Posterior vena cava (tissue), 2 donors: ENCODE measurements around the gene CYP2F1. TPM values are rescaled to one million over a fixed set of nuclear protein-coding genes. Genes with fewer than 3 reads are reported as not detected.

Experiments
- DNase-seq: peaks from one replicate; pipeline ENCODE4 v3.0.0-alpha.2; 2020; ENCODE audit warnings: low spot score
- intact Hi-C, 2 donors: fragments of 100-400 bp; cut with DNase I; formaldehyde crosslinking; loops; one replicate each; pipeline versions ENCODE4 v1.14.1 to v1.14.2; 2022 to 2023
- total RNA-seq, 2 donors: library from RNA; stranded (reverse); fragmentation: NEBNext Ultra II Directional; extraction: Animal tissue kit (Norgen Biotek cat#: 25700); gene quantifications; one replicate each; pipeline ENCODE4 v1.2.1, GENCODE V29; 2021
- donor health status: DM: yes; HTN: yes; CAD: no.
- donor health status: DM: yes; HTN: yes; CAD: no.

Gene CYP2F1
- total RNA-seq, 2 donors from 2014 or later, result not detected

DNA sequence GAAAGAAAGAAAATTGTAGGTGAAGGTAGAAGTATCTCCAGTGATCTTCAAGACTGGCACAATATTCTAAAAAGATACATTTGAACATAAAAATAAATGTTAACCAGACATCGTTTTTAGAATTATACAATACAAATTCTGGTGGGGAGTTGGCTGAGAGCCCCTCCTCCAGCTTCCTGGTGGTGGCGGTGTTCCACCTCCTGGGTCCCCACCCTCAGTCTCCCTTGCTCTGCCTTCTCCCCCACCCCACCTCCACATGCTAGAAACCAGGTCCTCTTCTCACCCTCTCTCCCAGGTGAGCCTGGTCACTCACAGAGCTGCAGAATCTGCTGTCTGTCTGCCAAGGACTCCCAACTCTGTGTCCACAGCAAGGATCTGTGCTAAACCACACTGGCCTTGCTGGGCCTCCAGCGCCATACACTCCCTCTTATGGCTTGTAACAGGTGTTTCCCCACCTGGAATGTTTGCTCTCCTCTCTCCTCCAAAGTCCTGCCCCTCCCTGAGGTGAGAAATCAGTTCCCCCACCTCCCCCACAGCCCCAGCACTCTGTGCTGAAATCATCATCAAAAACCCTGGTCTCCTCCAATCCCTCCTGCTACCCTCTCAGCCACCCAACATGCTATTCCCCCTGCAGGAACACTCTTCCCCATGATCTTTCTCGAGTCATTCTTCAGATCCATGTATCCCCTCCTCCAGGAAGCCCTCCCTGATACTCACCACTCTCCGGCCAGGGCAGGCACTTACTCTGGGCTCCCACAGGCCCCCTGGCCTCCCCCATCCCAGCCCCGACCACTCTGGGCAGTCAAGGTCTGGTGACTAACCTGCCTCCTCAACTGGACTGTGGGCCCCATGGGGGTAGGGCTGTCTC lies 58.3 kb downstream of the CYP2F1 start:
- intact Hi-C loops, result no loop called here
- DNase-seq, result no peak

DNA sequence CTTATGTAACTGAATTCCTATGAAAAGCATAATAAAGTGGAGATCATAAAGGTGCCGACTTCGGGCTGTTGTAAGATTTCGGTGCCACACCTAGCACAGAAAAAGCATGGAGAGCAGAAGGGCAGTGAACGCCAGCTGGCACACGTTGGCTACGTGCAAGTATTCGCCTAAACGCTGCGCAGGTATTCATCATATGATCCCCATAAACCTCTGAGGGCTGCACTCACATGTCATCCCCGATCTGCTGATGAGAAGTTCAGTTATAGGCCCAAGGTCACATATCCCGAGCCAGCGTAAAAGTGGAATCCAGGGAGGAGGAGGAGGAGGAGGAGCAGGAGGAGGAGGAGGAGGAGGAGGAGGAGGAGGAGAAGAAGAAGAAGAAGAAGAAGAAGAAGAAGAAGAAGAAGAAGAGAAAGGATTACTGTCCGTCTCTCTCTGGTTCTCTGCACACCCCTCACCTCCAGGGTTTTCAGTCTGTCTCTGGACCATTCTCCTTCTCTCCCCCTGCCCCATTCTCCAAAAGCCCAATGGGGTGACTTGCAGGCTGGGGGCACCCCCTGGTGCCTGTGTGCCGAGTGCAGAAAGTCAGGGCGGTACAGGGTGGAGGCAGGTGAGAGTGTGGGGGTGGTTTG lies 60.2 kb downstream of the CYP2F1 start:
- intact Hi-C loops, result no loop called here
- no peak for DNase-seq

- intact Hi-C loops, result no loop called here
- DNase-seq, result no peak
These were observed 61.9 kb downstream of the CYP2F1 start for GRCh38 chr19:41175801-41176777.

Other genes with a start within 250 kb of the CYP2F1 start
- not detected for gene CYP2A7, start 232.2 kb upstream of the CYP2F1 start, total RNA-seq
- not detected for gene CYP2B6, start 123.2 kb upstream of the CYP2F1 start, total RNA-seq
- gene CYP2A13, start 26.0 kb upstream of the CYP2F1 start, total RNA-seq, result not detected
- gene CYP2S1, start 78.8 kb downstream of the CYP2F1 start, total RNA-seq, result 1 to 10 TPM; 1.2 to 1.4 TPM
- gene AXL, start 104.8 kb downstream of the CYP2F1 start, total RNA-seq, result 100 to 1,000 TPM; 133 to 147 TPM
- 100 to 1,000 TPM; 150 to 157 TPM for gene HNRNPUL1, start 149.9 kb downstream of the CYP2F1 start, total RNA-seq
- 10 to 100 TPM; 17.5 to 23.9 TPM for gene CCDC97, start 195.7 kb downstream of the CYP2F1 start, total RNA-seq
- 10 to 100 TPM; 43.8 to 61.5 TPM for gene TGFB1, start 239.5 kb downstream of the CYP2F1 start, total RNA-seq
- gene B9D2, start 249.7 kb downstream of the CYP2F1 start, total RNA-seq, result 1 to 10 TPM; 3.7 to 4.2 TPM